Suprapubic skin (tissue), 4 donors: Measurements from ENCODE around the gene MYCBP2. TPM values are rescaled to one million over a fixed set of nuclear protein-coding genes. Genes with fewer than 3 reads are reported as not detected.

ENCODE experiments used
- DNase-seq, 2 donors: peaks; one replicate each; pipeline ENCODE4 v3.0.0-alpha.2; 2019; ENCODE audit warnings: low spot score in 2 of 2
- H3K27ac ChIP-seq: fragments of 200-600 bp; sonication (generic); one replicate; pipeline ENCODE4 v1.5.1; 2019
- H3K27me3 ChIP-seq: fragments of 200-600 bp; sonication (generic); one replicate; pipeline ENCODE4 v1.5.1; 2019
- H3K36me3 ChIP-seq: fragments of 200-600 bp; sonication (generic); one replicate; pipeline ENCODE4 v1.5.1; 2019
- H3K4me1 ChIP-seq: fragments of 200-600 bp; sonication (generic); one replicate; pipeline ENCODE4 v1.5.1; 2019
- H3K4me3 ChIP-seq: fragments of 200-600 bp; sonication (generic); one replicate; pipeline ENCODE4 v1.5.1; 2019; ENCODE audit warnings: mild to moderate bottlenecking
- H3K9me3 ChIP-seq: fragments of 200-600 bp; sonication (generic); one replicate; pipeline ENCODE4 v1.5.1; 2019
- EP300 ChIP-seq: sonication (generic); formaldehyde crosslinking; IDR thresholded peaks from one replicate; pipeline ENCODE4 v1.6.1; 2017; ENCODE audit warnings: antibody characterized with exemption
- POLR2A ChIP-seq, 2 donors: fragments of 450-650 bp; IDR thresholded peaks; one replicate each; pipeline ENCODE4 v1.6.1; 2017; ENCODE audit warnings: antibody characterized with exemption in 2 of 2, mild to moderate bottlenecking in 2 of 2, moderate library complexity in 2 of 2
- POLR2AphosphoS5 ChIP-seq, 3 donors: sonication (generic); formaldehyde crosslinking; IDR thresholded peaks; one replicate each; pipeline ENCODE4 v1.6.1; 2017; ENCODE audit warnings: antibody characterized with exemption in 3 of 3
- WGBS: methylation state at CpG from one replicate; pipeline ENCODE4 v1.1.5; 2018; 5-methylcytosine and 5-hydroxymethylcytosine counted together
- total RNA-seq, 4 donors: library from RNA; depleted of rRNA; stranded (reverse); fragments of >200 nt; gene quantifications; one replicate each; pipeline ENCODE4 v1.1.0, GENCODE V29; 2016
- TF ChIP-seq, protein P1 (sequence below), 2 donors: fragments of 200-600 bp in 1 of 2; fragments of 450-650 bp in 1 of 2; sonication (generic) in 1 of 2; IDR thresholded peaks; one replicate each; pipeline ENCODE4 v1.5.1; 2016 to 2019; ENCODE audit warnings: antibody characterized with exemption in 2 of 2, mild to moderate bottlenecking in 1 of 2, moderate library complexity in 1 of 2

Gene MYCBP2
- total RNA-seq, 4 donors from 2014 or later: 182 to 245 (median 207) TPM

DNA sequence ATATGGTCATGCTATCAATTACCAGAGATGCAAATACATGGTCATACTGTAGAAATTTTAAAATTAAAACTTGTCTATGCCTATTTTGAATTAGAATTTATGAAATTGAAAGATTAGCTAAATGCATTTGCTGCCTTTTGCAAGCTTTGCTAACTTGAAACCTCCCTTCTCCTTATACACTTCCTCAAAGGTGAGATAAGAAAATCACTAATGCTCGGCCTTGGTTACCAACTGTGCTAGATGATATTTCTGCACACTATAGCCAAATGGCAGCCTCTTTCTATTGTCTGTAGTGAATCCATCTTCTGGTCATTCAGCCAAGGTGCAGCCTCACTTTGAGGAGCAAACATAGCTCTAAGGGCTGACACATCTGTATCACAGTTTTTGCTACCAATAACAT is 31.1 kb upstream of the MYCBP2 start:
- no peak for DNase-seq
- Histone ChIP-seq H3K4me1 (no peaks in the 10 kb centered on the region), H3K4me3 (no peak overlapping the region), H3K27me3 (no peaks in the 10 kb centered on the region), H3K36me3 (no peaks in the 10 kb centered on the region), H3K9me3 (no peaks in the 10 kb centered on the region), H3K27ac (no peak overlapping the region)
- WGBS: 77% methylated on average over 1 of the region's 1 CpG
- TF ChIP-seq POLR2AphosphoS5 (IDR thresholded peaks at IDR 0.05) (no peak), POLR2A (IDR thresholded peaks at IDR 0.05) (no peak), EP300 (no peak)
- TF ChIP-seq, protein P1, sequence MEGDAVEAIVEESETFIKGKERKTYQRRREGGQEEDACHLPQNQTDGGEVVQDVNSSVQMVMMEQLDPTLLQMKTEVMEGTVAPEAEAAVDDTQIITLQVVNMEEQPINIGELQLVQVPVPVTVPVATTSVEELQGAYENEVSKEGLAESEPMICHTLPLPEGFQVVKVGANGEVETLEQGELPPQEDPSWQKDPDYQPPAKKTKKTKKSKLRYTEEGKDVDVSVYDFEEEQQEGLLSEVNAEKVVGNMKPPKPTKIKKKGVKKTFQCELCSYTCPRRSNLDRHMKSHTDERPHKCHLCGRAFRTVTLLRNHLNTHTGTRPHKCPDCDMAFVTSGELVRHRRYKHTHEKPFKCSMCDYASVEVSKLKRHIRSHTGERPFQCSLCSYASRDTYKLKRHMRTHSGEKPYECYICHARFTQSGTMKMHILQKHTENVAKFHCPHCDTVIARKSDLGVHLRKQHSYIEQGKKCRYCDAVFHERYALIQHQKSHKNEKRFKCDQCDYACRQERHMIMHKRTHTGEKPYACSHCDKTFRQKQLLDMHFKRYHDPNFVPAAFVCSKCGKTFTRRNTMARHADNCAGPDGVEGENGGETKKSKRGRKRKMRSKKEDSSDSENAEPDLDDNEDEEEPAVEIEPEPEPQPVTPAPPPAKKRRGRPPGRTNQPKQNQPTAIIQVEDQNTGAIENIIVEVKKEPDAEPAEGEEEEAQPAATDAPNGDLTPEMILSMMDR (IDR thresholded peaks at IDR 0.05): no peak

GRCh38 chr13:77356155-77356554 is 29.3 kb upstream of the MYCBP2 start:
- Histone ChIP-seq H3K4me3 (no peak overlapping the region), H3K36me3 (no peaks in the 10 kb centered on the region), H3K27me3 (no peaks in the 10 kb centered on the region), H3K27ac (no peak overlapping the region), H3K9me3 (no peaks in the 10 kb centered on the region), H3K4me1 (no peaks in the 10 kb centered on the region)
- WGBS: 87% methylated on average over 2 of the region's 2 CpGs
- no peak for DNase-seq
- TF ChIP-seq, protein P1 (IDR thresholded peaks at IDR 0.05): no peak
- TF ChIP-seq POLR2A (IDR thresholded peaks at IDR 0.05) (no peak), POLR2AphosphoS5 (IDR thresholded peaks at IDR 0.05) (no peak)

DNA sequence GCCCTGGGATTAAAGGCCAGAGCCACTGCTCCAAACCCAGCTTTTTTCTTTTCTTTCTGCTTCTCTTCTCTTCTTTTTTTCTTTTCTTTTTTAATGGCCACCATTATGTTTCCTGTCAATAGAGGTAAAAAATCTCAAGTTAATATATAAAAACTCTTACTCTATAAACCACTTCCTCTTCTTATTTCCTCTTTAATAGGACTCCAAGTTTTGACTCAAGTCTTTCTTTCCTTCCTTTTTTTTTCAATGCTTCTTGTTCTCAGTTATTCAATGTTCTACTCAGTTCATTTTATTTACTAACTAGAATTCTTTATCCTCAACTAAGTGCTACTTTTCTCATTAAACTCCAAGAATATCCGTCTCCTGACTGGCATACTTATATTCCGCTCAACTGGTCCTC is 27.1 kb upstream of the MYCBP2 start:
- DNase-seq: no peak
- 87% methylated on average over 2 of the region's 2 CpGs for WGBS
- Histone ChIP-seq H3K4me3 (no peak overlapping the region), H3K9me3 (no peaks in the 10 kb centered on the region), H3K27ac (no peak overlapping the region), H3K4me1 (no peaks in the 10 kb centered on the region), H3K36me3 (no peaks in the 10 kb centered on the region), H3K27me3 (no peaks in the 10 kb centered on the region)
- no peak for TF ChIP-seq POLR2AphosphoS5 (IDR thresholded peaks at IDR 0.05)
- TF ChIP-seq POLR2A (IDR thresholded peaks at IDR 0.05): no peak
- TF ChIP-seq, protein P1 (IDR thresholded peaks at IDR 0.05): no peak
- TF ChIP-seq EP300: no peak

DNA sequence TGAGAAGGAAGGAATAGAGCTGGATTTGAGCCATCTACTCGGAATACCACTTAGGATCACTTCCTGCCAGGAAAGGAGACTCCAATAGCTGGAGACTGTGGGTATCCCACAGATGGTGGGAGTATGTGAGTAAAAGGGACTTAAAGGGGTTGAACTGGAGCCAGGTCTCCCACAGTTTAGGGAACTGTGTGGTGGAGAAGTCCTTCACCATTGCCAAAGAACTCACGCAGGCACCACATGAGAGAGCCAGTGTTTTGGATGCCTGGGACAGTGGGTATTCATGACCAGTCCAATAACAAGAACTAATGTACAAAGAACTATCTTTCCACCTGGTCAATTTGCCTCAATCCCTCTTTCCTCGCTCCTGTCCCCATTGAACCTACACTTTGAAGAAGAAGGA is 24.4 kb upstream of the MYCBP2 start:
- 76% methylated on average over 3 of the region's 3 CpGs for WGBS
- Histone ChIP-seq H3K27ac (no peak overlapping the region), H3K27me3 (no peaks in the 10 kb centered on the region), H3K9me3 (no peaks in the 10 kb centered on the region), H3K4me3 (no peak overlapping the region), H3K36me3 (no peaks in the 10 kb centered on the region), H3K4me1 (no peaks in the 10 kb centered on the region)
- DNase-seq: no peak
- TF ChIP-seq EP300 (no peak), POLR2A (IDR thresholded peaks at IDR 0.05) (no peak), POLR2AphosphoS5 (IDR thresholded peaks at IDR 0.05) (no peak)
- TF ChIP-seq, protein P1 (IDR thresholded peaks at IDR 0.05): no peak

DNA sequence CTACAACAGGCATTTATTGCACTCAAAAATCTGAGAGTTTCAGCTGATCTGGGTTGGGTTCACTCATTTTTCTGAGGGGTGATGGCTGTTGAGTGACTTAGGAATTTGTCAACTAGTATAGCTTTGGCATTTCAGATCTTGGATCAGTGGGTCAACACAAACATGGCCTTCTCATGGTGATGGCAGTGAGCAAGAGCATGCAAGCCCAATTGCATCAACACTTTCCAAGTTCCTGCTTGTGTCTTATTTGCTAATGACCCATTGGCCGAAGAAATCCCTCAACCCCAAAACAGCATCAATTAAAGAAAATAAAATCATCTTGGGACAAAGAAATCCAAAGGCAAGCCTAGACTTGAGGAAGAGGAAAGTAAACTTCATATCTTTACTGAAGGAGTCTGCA is 23.9 kb upstream of the MYCBP2 start:
- H3K27ac ChIP-seq: no peak overlapping the region
- 100% methylated on average over 1 of the region's 1 CpG for WGBS
- H3K4me1 ChIP-seq: no peaks in the 10 kb centered on the region
- no peaks in the 10 kb centered on the region for H3K9me3 ChIP-seq
- TF ChIP-seq POLR2AphosphoS5 (IDR thresholded peaks at IDR 0.05): no peak
- no peak for TF ChIP-seq EP300
- TF ChIP-seq, protein P1 (IDR thresholded peaks at IDR 0.05): no peak
- H3K36me3 ChIP-seq: no peaks in the 10 kb centered on the region
- no peaks in the 10 kb centered on the region for H3K27me3 ChIP-seq
- no peak for DNase-seq
- H3K4me3 ChIP-seq: no peak overlapping the region
